HG02884 (cell line): Measurements from ENCODE around the gene RGR.

Experiments
- ATAC-seq: cut with Tn5 transposase; IDR thresholded peaks from one replicate; pipeline ENCODE4 v1.9.1; 2021; ENCODE audit warnings: mild to moderate bottlenecking, moderate library complexity; ENCODE audit not compliant: unreplicated experiment

RGR gene

DNA sequence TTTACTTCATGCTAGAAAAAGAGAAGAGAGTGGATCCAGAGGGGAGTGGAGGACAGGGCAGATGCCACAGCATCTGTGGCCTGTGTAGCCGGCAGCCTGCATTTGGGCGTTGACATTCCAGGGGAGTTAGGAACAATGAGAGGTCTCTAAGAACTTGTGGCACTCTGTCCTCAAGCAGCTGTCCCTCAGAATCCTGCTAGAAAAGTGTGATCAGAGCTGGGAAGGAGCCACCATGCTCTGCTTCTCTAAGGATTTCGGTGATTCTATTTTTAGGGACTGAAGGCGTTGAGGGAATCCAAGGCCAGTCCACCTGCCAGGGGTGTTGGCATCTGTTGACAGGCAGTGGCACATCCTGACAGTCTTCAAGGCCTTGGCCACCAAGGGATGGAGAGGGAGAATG lies 27.1 kb upstream of the RGR start:
- ATAC-seq, result no peak

DNA sequence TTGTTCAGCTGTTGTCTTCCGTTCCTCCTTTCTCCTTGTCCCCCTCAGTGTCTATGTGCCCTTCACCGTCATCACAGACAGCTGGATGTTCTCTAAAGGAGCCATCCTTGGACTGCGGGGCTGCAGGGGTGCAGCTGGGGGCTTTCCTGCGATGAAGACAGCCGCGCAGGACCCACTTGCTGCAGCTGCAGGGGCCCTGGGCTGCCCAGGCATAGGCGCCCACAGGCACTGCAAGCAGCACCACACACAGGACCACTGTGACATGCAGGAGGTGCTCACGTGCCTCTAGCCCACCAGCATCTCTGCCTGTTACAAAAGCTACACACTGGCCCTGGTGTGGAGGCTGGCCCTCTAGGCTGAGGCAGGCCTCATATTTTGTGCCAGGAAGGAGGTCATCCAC lies 22.9 kb upstream of the RGR start:
- no peak for ATAC-seq

GRCh38 chr10:84224411-84225028 lies 20.3 kb upstream of the RGR start:
- no peak for ATAC-seq

DNA sequence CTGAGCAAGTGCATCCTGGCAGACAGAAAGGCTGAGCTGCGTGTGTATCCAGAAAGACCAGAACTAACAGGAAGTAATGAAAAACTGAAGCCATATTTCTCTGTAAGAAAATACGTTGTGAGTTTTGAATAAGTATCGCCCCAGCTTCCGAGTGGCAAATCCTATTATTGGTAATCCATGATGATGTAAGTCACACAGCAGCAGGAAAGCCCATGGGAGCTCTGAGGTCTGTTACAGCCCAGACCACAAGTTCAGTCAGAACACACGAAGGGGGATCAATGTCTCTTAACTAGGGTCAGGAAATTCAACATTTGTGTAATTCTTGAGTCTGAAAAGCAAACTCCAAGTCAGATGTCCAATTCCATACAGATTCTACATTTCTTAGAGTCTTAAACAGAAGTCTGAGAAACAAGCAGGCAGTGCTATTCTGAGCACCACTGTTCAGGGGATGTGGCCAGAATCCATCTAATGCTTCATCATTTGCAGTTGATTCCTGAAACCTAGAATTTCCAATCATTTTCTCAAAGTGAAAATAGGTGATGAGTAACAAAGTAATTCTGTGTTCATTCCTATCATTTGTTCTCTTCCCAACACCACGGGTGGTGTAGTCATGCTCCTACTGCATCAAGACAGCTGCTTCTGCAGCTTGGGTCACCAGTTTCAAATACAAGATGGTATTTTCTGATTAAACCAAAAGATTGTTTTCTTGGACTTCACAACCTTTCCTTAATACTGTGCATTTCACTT lies 19.3 kb upstream of the RGR start, which contains the start of gene LRIT2:
Gene LRIT2, minus strand, starts transcription at position 118 of the 747 bp plus-strand sequence. Its CDS starts 24 bp downstream, at position 94.
- no peak for ATAC-seq

DNA sequence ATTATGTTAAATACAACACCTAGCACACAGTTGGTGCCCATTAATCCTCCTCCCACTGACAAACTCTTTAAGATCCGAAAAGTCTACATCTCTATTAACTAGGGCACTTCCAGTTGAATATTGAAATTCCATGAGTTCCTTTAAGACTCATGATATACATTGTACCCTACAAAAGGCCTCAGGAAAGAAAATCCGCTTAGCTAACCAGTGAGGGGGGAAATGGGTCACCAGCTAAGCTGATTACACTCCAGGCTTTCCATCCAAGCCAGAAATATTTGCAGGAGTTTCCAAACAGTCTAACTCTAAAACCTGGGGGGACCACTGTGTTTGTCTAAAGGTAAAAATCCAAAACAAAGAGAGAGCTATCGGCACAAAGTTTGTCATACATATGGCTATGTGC lies 18.2 kb upstream of the RGR start:
- ATAC-seq, result no peak

DNA sequence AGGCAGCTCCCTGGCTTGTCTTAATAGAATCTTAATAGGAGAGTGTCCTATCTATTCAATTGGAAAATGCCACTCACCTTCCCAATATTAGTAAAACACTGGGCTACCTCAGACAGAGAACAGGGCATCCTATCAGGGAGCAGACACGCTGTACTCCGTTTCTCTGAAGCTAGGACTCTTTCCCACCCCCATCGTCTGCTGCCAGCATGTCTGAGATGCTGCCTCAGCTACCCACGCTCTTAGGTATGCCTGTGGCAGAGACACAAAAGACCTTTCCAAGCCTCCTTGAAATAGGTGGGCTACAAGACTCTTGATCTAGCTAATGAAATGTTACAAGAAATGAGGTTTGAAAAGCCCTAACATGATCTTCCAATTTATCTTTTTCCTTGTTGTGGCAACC lies 17.0 kb upstream of the RGR start:
- ATAC-seq, result no peak

DNA sequence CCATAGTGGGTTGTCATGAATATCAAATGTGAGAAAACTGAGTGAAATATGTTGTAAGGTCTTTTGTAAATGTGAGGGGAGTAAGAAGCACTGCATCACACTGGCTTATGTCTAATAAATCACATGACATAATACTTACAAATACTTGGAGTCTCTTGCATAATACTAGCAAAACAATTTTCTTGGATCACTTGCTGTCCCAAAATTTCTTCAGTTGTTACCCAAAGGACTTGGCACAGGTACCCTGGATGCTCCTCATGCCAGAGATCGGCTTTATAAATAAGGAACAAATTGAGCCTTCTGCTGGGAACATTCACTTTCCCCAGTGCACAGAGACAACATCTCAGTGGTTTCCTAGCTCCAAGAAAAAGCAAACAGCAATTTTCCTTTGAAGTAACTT lies 14.5 kb upstream of the RGR start:
- no peak for ATAC-seq

DNA sequence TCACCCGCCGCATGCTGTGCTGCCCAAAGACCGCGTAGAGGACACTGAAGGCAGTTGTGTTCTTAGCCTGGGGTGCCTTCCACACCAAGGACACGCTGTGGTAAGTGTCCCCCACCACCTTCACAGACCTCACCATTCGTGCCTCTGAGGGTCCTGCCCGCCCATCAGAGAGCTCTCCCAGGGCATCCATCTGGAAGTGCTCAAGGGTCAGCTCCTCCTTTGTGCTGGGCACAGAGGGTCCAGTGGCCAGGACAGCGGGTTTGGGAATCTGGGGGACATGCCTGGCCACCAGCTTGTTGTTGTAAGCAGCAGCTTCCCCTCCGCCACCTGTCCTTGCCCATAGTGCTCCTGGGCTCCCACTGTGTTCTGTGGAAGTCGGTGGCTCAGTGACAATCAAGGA lies 12.5 kb upstream of the RGR start:
- no peak for ATAC-seq

- no peak for ATAC-seq
These were observed 10.9 kb upstream of the RGR start for GRCh38 chr10:84233940-84234339.

DNA sequence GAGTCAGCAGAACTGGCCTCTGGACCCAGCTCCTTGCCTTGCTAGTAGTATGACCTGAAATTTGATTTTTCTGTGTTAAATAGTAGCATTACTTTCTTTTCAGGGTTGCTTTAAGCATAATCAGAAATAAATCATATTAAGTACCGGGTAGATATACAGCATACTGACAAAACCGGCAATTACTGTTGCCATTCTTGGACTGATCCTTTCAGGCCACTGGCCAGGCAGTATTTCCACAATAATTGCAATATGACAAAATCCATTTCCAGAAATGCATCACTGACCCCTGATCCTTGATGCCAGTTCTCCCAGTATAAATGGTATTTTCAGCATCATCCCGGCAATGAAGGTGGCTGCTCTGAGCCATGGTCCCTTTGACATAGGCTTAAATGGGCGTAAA lies 10.4 kb upstream of the RGR start:
- no peak for ATAC-seq

GRCh38 chr10:84235096-84235495 lies 9.8 kb upstream of the RGR start:
- no peak for ATAC-seq

DNA sequence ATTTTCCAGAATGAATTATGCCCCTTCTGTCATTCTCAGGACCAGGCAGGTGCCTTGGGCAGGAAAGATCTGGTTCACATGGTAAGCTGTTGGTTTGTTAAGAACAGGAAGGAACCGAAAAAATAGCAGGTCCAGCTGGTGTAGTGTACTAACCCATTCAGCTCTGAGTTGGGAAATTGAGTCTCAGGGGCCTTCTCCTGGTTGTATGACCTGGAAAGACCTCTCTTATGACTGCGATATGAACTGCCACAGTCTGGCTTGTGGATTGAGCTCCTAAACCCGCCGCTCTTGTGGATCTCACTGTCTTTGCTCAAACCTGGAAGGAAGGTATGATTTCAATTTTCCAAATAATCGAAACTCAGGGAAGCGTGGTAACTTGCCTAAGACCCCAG lies 8.1 kb upstream of the RGR start:
- ATAC-seq, result no peak

- ATAC-seq, result no peak
These were observed 7.4 kb upstream of the RGR start for GRCh38 chr10:84237199-84238051.

DNA sequence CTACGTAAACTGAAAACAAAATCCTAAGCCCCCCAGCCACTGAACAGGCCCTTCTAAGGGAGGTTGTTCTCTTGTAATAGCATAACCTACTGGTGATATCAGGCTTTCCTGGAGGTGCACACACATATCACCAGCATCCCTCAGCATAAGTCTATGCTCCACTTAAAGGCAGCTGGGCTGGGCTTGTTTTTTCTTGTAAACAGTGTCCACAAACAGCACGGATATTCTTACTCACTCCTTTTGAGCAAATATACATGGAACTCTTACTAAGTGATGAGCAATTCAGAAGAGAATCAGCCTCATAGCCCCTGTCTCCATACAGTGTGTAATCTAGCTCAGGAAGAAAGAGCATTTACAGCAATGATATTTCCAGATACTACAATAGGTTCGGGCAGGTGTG lies 5.9 kb upstream of the RGR start:
- ATAC-seq, result no peak

DNA sequence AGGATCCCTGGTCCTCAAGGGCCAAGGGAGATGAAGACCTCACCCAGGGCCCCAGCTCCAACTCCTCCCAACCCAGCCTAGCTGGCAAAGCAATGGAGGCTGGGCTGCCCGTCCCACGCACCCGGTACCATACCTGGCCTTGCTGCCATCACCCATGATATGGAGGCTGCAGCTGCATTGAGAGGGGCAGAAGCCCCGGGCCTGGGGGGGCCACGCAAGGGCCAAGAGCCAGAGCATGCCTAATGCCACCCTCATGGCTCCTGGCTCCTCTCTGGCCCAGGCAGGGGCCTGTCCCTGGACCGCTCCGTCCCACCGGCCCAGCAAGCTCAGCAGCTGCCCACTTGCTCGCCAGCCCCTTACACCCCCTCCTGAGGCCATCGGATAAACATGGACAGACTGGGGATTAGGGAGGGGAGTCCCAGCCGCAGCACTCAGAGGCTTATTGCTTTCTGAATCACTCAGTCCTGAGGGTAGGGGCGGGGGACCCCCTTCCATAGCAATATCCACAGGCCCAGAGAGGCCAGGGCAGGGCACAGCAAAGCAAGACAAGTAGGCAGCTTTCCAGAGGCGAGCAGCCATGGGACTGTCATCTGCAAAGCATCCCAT lies 3.6 kb upstream of the RGR start, which contains the start of gene LRIT1:
Gene LRIT1, minus strand, starts transcription at position 362 of the 606 bp plus-strand sequence. Its CDS starts 107 bp downstream, at position 255.
- no peak for ATAC-seq

GRCh38 chr10:84243759-84244158 lies 1.1 kb upstream of the RGR start:
- ATAC-seq, result no peak

DNA sequence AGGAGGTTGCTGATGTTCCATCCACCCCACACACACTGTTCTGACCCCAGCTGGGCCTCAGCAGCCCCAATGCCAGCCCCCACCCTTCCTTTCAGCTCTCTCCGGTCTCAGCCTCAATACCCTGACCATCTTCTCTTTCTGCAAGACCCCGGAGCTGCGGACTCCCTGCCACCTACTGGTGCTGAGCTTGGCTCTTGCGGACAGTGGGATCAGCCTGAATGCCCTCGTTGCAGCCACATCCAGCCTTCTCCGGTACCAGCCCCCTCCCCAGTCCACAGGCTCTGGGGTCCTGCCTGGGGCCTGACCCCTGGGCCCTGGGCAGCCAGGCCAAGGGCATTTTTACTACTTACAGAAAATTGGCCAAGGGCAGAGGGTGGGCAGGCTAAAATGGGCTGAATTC lies 2.6 kb downstream of the RGR start:
- no peak for ATAC-seq

DNA sequence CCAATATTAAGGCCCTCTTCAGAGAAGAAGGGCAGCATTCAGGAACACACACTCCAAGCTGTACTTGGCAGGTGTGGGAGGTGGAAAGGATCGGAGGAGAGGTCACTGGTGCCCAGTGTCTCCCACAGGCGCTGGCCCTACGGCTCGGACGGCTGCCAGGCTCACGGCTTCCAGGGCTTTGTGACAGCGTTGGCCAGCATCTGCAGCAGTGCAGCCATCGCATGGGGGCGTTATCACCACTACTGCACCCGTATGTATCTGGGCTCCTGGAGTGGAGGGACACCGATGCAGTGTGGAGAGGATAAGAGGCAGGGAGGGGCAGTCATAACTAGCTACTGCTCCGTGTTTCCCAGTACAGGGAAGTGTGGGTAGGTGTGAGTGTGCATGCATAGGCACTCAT lies 3.9 kb downstream of the RGR start:
- no peak for ATAC-seq

DNA sequence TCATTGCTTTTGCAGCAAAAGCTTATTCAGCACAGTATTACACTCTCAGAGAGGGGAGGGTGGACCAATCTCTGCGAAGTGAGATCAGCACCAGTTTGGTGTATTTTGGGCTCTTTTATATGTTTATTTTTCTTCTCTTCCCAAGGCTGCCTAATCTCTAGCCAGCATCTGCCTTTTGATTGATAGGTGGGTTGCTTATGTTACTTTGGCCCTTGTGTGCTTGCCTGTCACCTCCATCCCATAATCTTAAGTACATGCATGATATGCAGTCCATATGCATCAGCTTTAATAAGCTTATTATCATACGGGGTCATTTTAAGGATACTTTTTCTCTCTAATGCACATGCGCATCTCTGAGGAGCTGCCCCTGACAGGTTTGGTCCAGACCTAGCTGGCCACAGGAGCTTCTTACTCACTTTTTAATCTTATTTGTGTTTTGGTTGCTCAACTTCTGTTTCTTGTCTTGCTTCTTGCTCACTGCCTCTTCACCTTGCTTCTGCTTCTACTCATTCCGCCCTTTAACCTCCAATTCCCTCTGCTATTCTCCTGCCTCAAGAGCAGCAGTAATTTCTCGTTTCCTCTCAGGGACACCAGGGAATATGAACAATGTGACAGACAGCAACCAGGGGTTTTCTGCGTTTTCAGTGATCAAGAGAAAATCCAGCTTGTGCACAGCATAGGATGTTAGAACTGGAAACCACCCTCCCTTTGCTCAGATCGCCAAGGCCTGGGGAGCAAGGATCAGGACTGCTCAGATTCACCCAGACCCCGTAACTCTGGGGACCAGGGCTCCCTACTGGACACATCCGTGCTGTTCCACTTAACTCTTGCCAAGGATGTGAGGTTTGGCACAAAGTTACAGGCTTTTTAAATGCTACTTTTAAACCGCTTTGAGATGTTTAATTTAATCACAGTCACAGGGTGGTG lies 10.0 kb downstream of the RGR start:
- no peak for ATAC-seq
